ENCODE data around the gene PARP2. TPM values are rescaled to one million over a fixed set of nuclear protein-coding genes. Genes with fewer than 3 reads are reported as not detected.
A peak's percentile ranks its signal among the peaks of the same experiment; 100 is the strongest.

The PARP2 gene
- total and polyA plus RNA-seq, 2 donors (not counting 1 experiment from before 2014, with no cell fraction given) = 17.0 to 22.4 TPM

DNA sequence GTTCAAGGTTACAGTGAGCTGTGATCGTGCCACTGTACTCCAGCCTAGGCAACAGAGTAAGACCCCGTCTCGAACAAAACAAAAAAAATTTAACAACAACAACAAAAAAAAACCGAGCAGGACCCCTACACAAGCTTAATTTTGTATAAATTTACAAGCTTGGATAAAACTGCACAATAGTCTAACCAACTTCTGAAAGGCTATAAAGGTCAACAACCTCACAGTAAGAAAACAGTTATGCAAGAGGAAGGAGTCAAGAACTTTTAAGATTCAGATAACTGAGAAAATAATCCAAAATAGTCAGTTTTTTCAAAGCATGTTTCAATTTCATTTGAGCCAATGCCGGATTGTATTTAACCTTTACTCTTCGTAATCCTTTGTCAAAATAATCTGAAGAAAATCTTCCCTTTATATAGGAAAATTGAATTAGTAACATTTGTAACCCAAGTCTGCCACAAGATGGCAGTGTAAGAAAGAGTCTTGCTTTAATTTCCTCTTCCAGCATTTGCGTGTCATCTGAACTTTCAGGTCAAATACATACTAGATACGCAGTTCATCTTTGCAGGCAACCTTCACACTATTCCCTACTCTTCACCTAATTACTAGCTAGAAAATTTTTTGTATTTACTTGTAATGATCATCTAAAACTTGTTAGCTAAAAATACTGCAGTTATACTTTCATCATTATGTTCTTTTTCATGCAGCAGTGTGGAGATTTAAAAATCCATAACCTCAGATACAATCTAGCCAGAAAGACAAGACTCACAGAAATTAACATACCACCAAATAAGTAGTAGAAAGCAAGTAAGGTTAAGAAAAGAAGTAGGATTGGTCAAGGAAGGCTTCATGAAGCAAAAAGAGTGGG, 16.2 kb upstream of the PARP2 start:
- Histone ChIP-seq H3K36me3 (replicated peaks in 1 of 2; ENCODE audit: control extremely low read depth in 1 of 2, control insufficient read depth in 1 of 2, extremely low read depth in 1 of 2, insufficient read depth in 2 of 2, low read length in 1 of 2) (peaks cover 4 to 30% of the 10 kb centered on the region in 2 experiments), H2AFZ (ENCODE audit: insufficient read depth, low read depth, low read length, poor library complexity, severe bottlenecking) (peak overlapping the region; percentile 34), H3K79me2 (ENCODE audit: control insufficient read depth, insufficient read depth, low read length) (peaks cover 39% of the 10 kb centered on the region), H3K9ac (ENCODE audit: low read length) (no peak overlapping the region), H3K27ac (ENCODE audit: low read length in 2 of 2) (no peak overlapping the region), H3K27me3 (replicated peaks in 1 of 4; ENCODE audit: control extremely low read depth in 1 of 4, control insufficient read depth in 3 of 4, insufficient read depth in 4 of 4, low read length in 3 of 4) (no peaks in the 10 kb centered on the region), H3K9me3 (ENCODE audit: control extremely low read depth in 1 of 3, control insufficient read depth in 2 of 3, insufficient read depth in 1 of 3, low read length in 2 of 3) (no peaks in the 10 kb centered on the region), H3K4me3 (ENCODE audit: control extremely low read depth in 1 of 5, extremely low read depth in 1 of 5, insufficient read depth in 1 of 5, low read depth in 2 of 5, low read length in 4 of 5) (no peak overlapping the region), H3K4me2 (replicated peaks; ENCODE audit: low read depth, low read length, poor library complexity, severe bottlenecking) (peak overlapping the region; percentile 37), H4K20me1 (ENCODE audit: control insufficient read depth, insufficient read depth, low read length, poor library complexity, severe bottlenecking) (no peaks in the 10 kb centered on the region), H3K4me1 (ENCODE audit: control insufficient read depth in 2 of 2, insufficient read depth in 2 of 2, low read length in 2 of 2) (peaks cover under 1 to 6% of the 10 kb centered on the region in 2 donors)
- Mint-ChIP-seq H3K4me1 (peaks cover 30% of the 10 kb centered on the region), H3K9me3 (ENCODE audit: insufficient read depth) (no peaks in the 10 kb centered on the region), H3K27ac (peak overlapping the region; percentile 33), H3K27me3 (no peaks in the 10 kb centered on the region), H3K4me3 (peak overlapping the region; percentile 1)
- no CpG with 5 or more reads among the region's 8 CpGs for WGBS (ENCODE audit: insufficient coverage)
- ATAC-seq (ENCODE audit: low read depth) (peak; percentile 67), DNase-seq (peak; percentile 81)
- intact Hi-C loops (cut with micrococcal nuclease) = loop anchor here (1.0 to 5.0 kb wide), 7 partner anchors 15 to 545 kb away; partner anchors contain the start of gene TTC5
- TF ChIP-seq, protein P1, sequence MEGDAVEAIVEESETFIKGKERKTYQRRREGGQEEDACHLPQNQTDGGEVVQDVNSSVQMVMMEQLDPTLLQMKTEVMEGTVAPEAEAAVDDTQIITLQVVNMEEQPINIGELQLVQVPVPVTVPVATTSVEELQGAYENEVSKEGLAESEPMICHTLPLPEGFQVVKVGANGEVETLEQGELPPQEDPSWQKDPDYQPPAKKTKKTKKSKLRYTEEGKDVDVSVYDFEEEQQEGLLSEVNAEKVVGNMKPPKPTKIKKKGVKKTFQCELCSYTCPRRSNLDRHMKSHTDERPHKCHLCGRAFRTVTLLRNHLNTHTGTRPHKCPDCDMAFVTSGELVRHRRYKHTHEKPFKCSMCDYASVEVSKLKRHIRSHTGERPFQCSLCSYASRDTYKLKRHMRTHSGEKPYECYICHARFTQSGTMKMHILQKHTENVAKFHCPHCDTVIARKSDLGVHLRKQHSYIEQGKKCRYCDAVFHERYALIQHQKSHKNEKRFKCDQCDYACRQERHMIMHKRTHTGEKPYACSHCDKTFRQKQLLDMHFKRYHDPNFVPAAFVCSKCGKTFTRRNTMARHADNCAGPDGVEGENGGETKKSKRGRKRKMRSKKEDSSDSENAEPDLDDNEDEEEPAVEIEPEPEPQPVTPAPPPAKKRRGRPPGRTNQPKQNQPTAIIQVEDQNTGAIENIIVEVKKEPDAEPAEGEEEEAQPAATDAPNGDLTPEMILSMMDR (IDR thresholded peaks at IDR 0.05) = peak; percentile 91
- no peak for TF ChIP-seq EZH2 (IDR thresholded peaks at IDR 0.05; ENCODE audit: borderline replicate concordance, insufficient read depth, low read depth, low read length, poor library complexity, severe bottlenecking)
- ChIA-PET CTCF (interaction anchor here (0.6 to 10.4 kb wide), 45 partner anchors 9 to 927 kb away, joined by 3 to 215 read pairs (median 5); partner anchors contain the start of genes PARP2, PIP4P1, RNASE4 and TEP1), POLR2A (interaction anchor here (1.1 to 2.1 kb wide), 3 partner anchors 16 to 283 kb away, joined by 3 to 15 read pairs (median 4); partner anchors contain the start of gene PARP2)

Measured in B cell (primary cell).